H1 (cell line): Measurements from ENCODE around the gene OR2AP1.

Experiments
- CHD1 ChIP-seq: IDR thresholded peaks from 2 replicates; pipeline ENCODE4 v1.6.1; 2012; ENCODE audit warnings: low read depth, low read length, improper control_type of control experiment
- CHD2 ChIP-seq: IDR thresholded peaks from 2 replicates; pipeline ENCODE4 v1.6.1; 2012; ENCODE audit warnings: low read length, improper control_type of control experiment
- EP300 ChIP-seq, 2 experiments: IDR thresholded peaks; 1 replicate in 1 of 2; 2 replicates in 1 of 2; pipeline ENCODE4 v1.6.1; 2011 to 2012; ENCODE audit warnings: low read depth in 2 of 2, low read length in 2 of 2, mild to moderate bottlenecking in 2 of 2, borderline replicate concordance in 1 of 2, inconsistent platforms in 1 of 2, moderate library complexity in 1 of 2
- JUND ChIP-seq: IDR thresholded peaks from 2 replicates; pipeline ENCODE4 v1.6.1; 2011; ENCODE audit warnings: mild to moderate bottlenecking, improper control_type of control experiment, low read length
- POLR2A ChIP-seq, 2 experiments: IDR thresholded peaks; 1 replicate in 1 of 2; 2 replicates in 1 of 2; pipeline ENCODE4 v1.6.1; 2011; ENCODE audit warnings: low read depth in 2 of 2, low read length in 2 of 2, mild to moderate bottlenecking in 2 of 2; ENCODE audit errors: control extremely low read depth in 1 of 2
- RAD21 ChIP-seq, 2 experiments: IDR thresholded peaks in 1 of 2; conservative IDR thresholded peaks in 1 of 2; 2 replicates each; pipeline ENCODE4 v1.6.1; 2011; ENCODE audit warnings: low read depth in 2 of 2, low read length in 2 of 2, improper control_type of control experiment in 1 of 2, inconsistent platforms in 1 of 2, mild to moderate bottlenecking in 1 of 2, moderate library complexity in 1 of 2
- SIX5 ChIP-seq: IDR thresholded peaks from 2 replicates; pipeline ENCODE4 v1.6.1; 2011; ENCODE audit warnings: mild to moderate bottlenecking, low read depth, low read length
- TAF1 ChIP-seq: IDR thresholded peaks from 2 replicates; pipeline ENCODE4 v1.6.1; 2011; ENCODE audit warnings: mild to moderate bottlenecking, low read depth, low read length
- TF ChIP-seq, protein P1 (sequence below), 3 experiments: IDR thresholded peaks; 1 replicate in 2 of 3; 2 replicates in 1 of 3; pipeline versions ENCODE4 v1.5.1 to v1.6.1; 2011; ENCODE audit warnings: low read length in 3 of 3, mild to moderate bottlenecking in 3 of 3, inconsistent platforms in 2 of 3, low read depth in 1 of 3, moderate library complexity in 1 of 3; ENCODE audit not compliant: insufficient read depth in 1 of 3; ENCODE audit errors: control extremely low read depth in 1 of 3
- TF ChIP-seq, protein P2 (sequence below): IDR thresholded peaks from 2 replicates; pipeline ENCODE4 v1.6.1; 2012; ENCODE audit warnings: low read length, inconsistent platforms

DNA sequence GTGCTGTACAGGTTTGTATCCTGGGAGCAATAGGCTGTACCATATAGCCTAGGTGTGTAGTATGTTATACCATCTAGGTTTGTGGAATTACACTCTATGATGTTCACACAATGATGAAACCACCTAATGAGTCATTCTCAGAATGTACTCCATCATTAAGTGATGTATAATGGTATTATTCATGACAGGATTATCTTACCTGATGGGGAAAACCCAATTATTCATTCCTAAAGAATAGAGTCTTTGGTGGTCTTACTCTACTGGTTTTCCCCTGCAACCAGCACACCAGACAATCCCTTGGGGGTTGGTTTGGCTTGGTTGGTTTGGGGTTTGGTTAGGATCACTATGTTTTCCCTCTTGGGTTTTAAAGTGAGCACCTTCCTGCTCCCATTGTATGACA lies 51.8 kb downstream of the OR2AP1 start:
- TF ChIP-seq POLR2A (IDR thresholded peaks at IDR 0.05; ENCODE audit: control extremely low read depth in 1 of 2, low read depth in 2 of 2, low read length in 2 of 2) (no peak), JUND (no peak), TAF1 (no peak), EP300 (IDR thresholded peaks at IDR 0.05; ENCODE audit: borderline replicate concordance in 1 of 2, low read depth in 2 of 2, low read length in 2 of 2) (no peak), CHD1 (no peak), CHD2 (no peak), SIX5 (no peak), RAD21 (IDR thresholded peaks at IDR 0.05 in 1 of 2, conservative IDR thresholded peaks at IDR 0.05 in 1 of 2; ENCODE audit: low read depth in 2 of 2, low read length in 2 of 2) (no peak)
- TF ChIP-seq, protein P1, sequence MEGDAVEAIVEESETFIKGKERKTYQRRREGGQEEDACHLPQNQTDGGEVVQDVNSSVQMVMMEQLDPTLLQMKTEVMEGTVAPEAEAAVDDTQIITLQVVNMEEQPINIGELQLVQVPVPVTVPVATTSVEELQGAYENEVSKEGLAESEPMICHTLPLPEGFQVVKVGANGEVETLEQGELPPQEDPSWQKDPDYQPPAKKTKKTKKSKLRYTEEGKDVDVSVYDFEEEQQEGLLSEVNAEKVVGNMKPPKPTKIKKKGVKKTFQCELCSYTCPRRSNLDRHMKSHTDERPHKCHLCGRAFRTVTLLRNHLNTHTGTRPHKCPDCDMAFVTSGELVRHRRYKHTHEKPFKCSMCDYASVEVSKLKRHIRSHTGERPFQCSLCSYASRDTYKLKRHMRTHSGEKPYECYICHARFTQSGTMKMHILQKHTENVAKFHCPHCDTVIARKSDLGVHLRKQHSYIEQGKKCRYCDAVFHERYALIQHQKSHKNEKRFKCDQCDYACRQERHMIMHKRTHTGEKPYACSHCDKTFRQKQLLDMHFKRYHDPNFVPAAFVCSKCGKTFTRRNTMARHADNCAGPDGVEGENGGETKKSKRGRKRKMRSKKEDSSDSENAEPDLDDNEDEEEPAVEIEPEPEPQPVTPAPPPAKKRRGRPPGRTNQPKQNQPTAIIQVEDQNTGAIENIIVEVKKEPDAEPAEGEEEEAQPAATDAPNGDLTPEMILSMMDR (IDR thresholded peaks at IDR 0.05; ENCODE audit: control extremely low read depth in 1 of 3, insufficient read depth in 1 of 3, low read depth in 1 of 3, low read length in 3 of 3) = no peak
- TF ChIP-seq, protein P2, sequence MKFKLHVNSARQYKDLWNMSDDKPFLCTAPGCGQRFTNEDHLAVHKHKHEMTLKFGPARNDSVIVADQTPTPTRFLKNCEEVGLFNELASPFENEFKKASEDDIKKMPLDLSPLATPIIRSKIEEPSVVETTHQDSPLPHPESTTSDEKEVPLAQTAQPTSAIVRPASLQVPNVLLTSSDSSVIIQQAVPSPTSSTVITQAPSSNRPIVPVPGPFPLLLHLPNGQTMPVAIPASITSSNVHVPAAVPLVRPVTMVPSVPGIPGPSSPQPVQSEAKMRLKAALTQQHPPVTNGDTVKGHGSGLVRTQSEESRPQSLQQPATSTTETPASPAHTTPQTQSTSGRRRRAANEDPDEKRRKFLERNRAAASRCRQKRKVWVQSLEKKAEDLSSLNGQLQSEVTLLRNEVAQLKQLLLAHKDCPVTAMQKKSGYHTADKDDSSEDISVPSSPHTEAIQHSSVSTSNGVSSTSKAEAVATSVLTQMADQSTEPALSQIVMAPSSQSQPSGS = no peak
